Astrocyte (in vitro differentiated cells and primary cell): ENCODE results near the gene ZBTB8A.

Experiments used
- CTCF ChIP-seq: IDR thresholded peaks from 2 replicates; pipeline ENCODE4 v1.5.1; 2011; ENCODE audit warnings: low read depth, mild to moderate bottlenecking, inconsistent platforms, low read length, moderate library complexity; ENCODE audit not compliant: insufficient read depth
- EZH2 ChIP-seq: IDR thresholded peaks from 2 replicates; pipeline ENCODE4 v1.6.1; 2012; ENCODE audit warnings: mild to moderate bottlenecking, low read length, inconsistent platforms; ENCODE audit not compliant: insufficient read depth

DNA sequence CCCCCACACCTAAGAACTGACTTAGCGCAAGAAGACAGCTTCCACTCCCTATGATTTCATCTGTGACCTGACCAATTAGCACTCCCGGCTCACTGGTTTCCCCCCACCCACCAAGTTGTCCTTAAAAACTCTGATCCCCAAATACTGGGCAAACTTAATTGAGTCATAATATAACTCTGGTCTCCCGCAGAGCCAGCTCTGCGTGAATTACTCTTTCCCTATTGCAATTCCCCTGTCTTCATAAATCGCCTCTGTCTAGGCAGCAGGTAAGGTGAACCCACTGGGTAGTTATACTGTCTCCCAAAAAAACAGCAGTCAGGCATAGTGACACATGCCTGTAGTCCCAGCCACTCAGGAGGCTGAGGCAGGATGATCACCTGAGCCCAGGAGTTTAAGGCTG, 74.2 kb downstream of the ZBTB8A start:
- TF ChIP-seq CTCF, result no peak
- no peak for TF ChIP-seq EZH2
